HG03060 (cell line): Measurements from ENCODE around the gene SORBS1.
A peak's percentile ranks its signal among the peaks of the same experiment; 100 is the strongest.

Source experiments
- ATAC-seq: cut with Tn5 transposase; IDR thresholded peaks from one replicate; pipeline ENCODE4 v1.9.1; 2021; ENCODE audit warnings: low read depth, moderate number of reproducible peaks; ENCODE audit not compliant: unreplicated experiment

Gene SORBS1

DNA sequence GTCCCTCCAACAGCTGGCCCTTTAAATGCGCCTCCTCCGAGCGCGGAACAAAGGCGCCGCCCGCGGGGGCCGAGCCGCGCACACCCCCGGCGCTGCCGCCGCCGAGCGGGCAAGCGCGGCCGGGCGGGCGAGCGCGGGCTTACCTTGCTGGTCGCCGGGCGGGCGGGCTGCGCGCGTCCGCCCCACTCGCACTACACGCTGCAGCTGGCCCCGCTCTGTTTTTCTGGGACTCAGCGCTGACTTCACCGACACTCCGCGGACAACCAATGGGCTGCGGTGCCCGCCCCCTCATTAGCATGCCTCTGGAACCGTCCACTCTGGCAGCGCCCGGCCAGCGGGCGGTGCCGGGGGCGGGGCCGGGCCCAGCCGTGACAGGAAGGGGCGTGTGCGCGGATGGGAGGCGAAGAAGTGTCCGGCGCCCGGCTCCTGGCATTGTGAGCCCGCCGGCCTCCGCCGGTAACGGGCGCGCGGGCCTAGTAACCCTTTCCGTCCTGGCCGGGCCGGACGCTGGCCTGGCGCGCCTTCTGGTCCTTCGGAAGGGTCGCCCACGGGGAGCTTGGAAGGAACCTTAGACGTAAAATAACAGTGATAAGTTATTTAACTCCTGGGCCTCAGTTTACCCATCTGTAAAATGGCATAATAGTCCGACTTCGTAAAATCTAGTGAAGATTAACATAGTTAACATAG lies at the start of gene SORBS1:
Gene SORBS1, minus strand, starts transcription at position 195 of the 687 bp plus-strand sequence. CDS start 120,236 bp downstream, outside the sequence.
- ATAC-seq: peak; percentile 97

DNA sequence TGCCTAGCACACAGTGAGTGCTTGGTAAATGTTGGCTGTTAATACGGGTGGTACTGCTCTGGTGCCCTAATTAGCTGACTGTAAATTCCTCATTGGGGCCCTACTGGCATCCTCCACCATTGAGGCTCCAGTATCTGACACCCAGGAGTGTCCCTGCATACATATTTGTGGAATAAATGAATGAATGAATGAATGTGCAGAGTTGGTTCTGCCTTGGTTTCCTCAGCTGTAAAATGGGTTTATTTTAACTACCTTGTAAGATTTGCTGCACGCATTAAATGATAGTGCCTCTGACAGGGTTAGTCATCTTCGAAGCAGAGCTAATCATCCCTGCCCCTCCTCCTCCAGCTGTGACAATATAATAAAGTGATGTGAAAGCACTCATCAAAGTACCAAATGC lies 49.6 kb upstream of the SORBS1 start:
- ATAC-seq: no peak

GRCh38 chr10:95606922-95607321 lies 45.8 kb upstream of the SORBS1 start:
- no peak for ATAC-seq

- ATAC-seq: no peak
Observed at GRCh38 chr10:95605163-95605562, 44.0 kb upstream of the SORBS1 start.

GRCh38 chr10:95604630-95605029 lies 43.5 kb upstream of the SORBS1 start:
- no peak for ATAC-seq

- no peak for ATAC-seq
Observed at GRCh38 chr10:95602382-95602781, 41.2 kb upstream of the SORBS1 start.

DNA sequence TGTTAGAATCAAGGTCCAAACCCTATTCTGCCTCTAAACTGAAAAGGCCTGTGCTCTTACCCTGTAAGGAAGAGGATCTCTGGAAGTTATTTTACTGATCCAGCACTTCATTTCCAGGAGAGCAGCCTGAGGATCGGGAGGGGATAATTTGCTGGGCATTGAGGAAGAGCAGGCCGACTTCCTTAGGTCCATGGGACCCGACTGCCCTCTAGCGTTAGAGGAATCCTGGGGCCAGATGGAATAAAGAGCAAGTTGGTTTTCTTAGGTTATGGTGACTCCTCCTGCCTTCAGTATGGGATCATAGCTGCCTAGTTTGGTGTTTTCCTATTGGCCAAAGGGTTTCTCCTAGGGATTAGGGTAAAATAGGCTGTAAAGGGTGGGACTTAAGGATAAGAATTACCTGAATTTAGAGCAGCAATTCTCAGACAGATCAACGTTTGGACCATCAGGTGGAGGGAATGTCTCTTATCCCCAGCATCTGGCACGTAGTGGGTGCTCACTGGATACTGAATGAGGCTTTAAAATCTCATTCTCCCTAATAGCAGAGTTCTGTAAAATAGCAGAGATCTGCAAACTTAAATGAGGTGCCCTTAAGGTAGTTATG lies 40.0 kb upstream of the SORBS1 start:
- ATAC-seq: no peak

DNA sequence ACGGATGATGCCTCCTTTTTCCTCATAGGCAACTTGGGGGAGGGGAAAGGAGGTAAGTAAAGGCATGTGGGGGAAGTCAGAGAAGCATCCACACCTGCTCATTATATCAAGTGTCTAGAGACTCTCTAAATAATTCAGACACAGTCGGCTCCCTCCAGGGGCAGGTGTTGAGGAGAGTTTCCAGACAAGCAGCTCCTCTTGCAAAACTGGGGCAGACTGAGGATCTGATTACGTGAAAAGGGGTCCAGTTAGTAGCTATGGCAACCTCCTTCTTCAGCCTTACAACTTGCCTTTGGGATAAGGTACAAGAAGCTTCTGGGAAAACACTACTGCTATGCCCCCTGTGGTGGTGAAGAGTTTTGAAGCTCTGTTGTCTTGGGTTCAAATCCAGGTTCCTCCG lies 39.0 kb upstream of the SORBS1 start:
- no peak for ATAC-seq

DNA sequence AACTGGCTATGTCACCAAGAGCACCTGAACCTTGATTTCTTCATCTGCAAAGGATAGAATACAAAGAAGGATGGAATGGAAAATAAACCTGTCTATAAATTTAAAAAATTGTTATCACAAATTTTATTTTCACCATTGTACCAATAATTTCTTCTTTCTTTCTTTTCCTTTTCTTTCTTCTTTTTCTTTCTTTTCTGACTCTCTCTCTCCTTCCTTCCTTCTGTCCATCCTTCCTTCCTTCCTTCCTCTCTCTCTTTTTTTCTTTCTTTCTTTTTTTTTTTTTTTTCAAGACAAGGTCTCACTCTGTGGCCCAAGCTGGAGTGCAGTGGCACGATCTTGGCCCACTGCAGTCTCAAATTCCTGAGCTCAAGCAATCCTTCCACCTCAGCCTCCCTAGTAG lies 36.6 kb upstream of the SORBS1 start:
- no peak for ATAC-seq

DNA sequence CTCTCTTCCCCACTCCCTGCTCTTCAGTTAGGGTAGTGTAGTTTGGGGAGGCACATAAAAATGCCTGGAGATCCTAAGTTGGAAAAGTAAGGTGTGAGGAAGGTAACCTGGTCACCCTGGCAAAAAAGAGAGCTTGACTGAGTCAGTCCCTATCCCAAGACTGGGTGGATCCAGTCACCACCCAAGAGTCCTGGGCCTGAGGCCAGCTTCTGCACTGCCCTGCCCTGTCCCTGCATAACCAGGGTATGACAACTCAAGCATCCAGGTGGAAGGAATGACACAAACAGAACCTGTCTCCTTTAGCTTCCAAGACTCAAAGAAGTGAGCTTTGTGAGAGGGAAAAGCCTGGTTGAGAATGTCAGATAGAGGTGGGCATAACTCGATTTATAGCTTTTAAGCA lies 26.9 kb upstream of the SORBS1 start:
- ATAC-seq: no peak

- no peak for ATAC-seq
Observed at GRCh38 chr10:95579835-95580535, 18.8 kb upstream of the SORBS1 start.

- no peak for ATAC-seq
Observed at GRCh38 chr10:95579292-95579691, 18.1 kb upstream of the SORBS1 start.

DNA sequence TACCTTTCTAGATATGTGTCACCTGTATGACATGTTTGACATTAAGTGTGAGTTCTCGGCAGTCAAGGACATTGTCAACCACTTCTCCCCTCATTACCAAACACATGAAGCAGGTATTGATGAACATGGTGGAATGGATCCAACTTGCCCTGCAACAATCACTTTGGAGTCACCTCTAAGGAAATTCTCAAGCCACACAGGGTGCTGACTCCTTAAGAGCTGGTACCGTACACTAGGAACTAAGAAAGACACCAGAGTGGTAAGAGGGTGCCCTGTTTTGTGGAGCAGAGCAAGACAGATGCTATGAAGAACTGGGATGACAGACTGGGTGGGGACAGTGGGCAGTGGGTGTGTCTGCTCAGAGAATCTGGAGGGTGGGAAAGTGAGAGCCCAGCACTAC lies 17.4 kb upstream of the SORBS1 start:
- no peak for ATAC-seq

GRCh38 chr10:95574649-95575365 lies 13.6 kb upstream of the SORBS1 start:
- ATAC-seq: no peak

GRCh38 chr10:95573964-95574604 lies 12.9 kb upstream of the SORBS1 start:
- ATAC-seq: no peak

- no peak for ATAC-seq
Observed at GRCh38 chr10:95573527-95573926, 12.4 kb upstream of the SORBS1 start.

DNA sequence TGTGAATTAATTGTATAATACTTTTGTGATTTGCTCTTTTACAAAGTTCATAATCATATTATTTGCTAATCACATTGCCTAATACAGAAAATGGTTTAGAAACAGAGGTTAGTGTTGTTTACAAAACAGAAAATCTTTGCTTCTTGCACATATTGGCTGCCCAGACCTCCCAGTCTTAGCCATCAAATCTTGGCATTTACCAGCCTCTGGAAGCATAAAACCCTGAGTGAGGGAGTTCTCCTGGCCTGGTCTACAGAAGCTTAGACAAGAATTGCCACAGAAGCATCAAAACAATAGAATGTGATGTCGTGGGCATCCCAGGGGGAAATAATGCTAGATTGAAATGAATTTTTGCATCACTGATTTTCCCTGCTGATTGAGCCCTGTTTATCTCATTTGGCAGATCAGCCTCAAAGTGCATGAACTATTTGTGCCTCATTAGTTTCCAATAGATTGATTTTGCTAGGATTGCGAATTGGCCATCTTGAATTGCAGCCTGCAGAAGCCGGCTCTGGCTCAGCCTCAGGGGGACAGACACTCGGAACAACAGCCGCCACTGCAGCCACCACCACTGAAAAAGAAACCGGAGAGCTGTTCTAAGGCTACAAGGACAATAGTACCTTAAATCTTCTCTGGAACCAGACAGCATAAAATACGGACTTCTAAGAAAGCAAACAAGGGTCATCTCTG lies 11.1 kb upstream of the SORBS1 start:
- no peak for ATAC-seq

- ATAC-seq: no peak
Observed at GRCh38 chr10:95571390-95571789, 10.2 kb upstream of the SORBS1 start.

- no peak for ATAC-seq
Observed at GRCh38 chr10:95569368-95569767, 8.2 kb upstream of the SORBS1 start.
